ENCODE data around the gene CYP4F11. TPM values are rescaled to one million over a fixed set of nuclear protein-coding genes. Genes with fewer than 3 reads are reported as not detected.

CYP4F11 gene
- total and polyA plus RNA-seq, 2 of the 13 experiments (the other 11 are each of a cell fraction or from before 2014, with no cell fraction given), result 7.8 to 8.4 TPM

- TF ChIP-seq ZBTB26 (CRISPR knock-in tag; IDR thresholded peaks at IDR 0.05; ENCODE audit: borderline replicate concordance), result 0 out of 2 replicates have a peak, but pooled peaks have one; percentile 48
- peak; percentile 51; the same call in 1 of the 2 replicates for TF ChIP-seq PHF20 (CRISPR knock-in tag; IDR thresholded peaks at IDR 0.05)
- 0 out of 2 replicates have a peak, but pooled peaks have one; percentile 16 for TF ChIP-seq DPF2 (CRISPR knock-in tag; IDR thresholded peaks at IDR 0.05; ENCODE audit: borderline replicate concordance, low read depth)
- TF ChIP-seq ZNF792 (CRISPR knock-in tag; IDR thresholded peaks at IDR 0.05), result peak; percentile 17; the same call in 1 of the 2 replicates
- peak; percentile 38; the same call in 1 of the 2 replicates for TF ChIP-seq DMAP1 (CRISPR knock-in tag; IDR thresholded peaks at IDR 0.05)
- peak; percentile 78 for TF ChIP-seq HNF4A (CRISPR knock-in tag; IDR thresholded peaks at IDR 0.05)
- peak; percentile 9; the same call in 1 of the 2 replicates for TF ChIP-seq POGK (CRISPR knock-in tag; conservative IDR thresholded peaks at IDR 0.05)
- TF ChIP-seq ZBTB7B (CRISPR knock-in tag; IDR thresholded peaks at IDR 0.05), result peak; percentile 82; the same call in 1 of the 2 replicates
- no peak for TF ChIP-seq ONECUT2 (CRISPR knock-in tag; IDR thresholded peaks at IDR 0.05)
- no peak for TF ChIP-seq PHF5A (CRISPR knock-in tag; IDR thresholded peaks at IDR 0.05; ENCODE audit: low read depth, unreplicated experiment)
- TF ChIP-seq ZNF776 (CRISPR knock-in tag; IDR thresholded peaks at IDR 0.05), result peak; percentile 35; the same call in 1 of the 2 replicates
- TF ChIP-seq, protein P1, sequence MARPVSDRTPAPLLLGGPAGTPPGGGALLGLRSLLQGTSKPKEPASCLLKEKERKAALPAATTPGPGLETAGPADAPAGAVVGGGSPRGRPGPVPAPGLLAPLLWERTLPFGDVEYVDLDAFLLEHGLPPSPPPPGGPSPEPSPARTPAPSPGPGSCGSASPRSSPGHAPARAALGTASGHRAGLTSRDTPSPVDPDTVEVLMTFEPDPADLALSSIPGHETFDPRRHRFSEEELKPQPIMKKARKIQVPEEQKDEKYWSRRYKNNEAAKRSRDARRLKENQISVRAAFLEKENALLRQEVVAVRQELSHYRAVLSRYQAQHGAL (CRISPR knock-in tag; IDR thresholded peaks at IDR 0.05; ENCODE audit: not compliant biosample characterization), result no peak
- TF ChIP-seq ZNF614 (CRISPR knock-in tag; IDR thresholded peaks at IDR 0.05; ENCODE audit: borderline replicate concordance), result 0 out of 2 replicates have a peak, but pooled peaks have one; percentile 35
- TF ChIP-seq, protein P2, sequence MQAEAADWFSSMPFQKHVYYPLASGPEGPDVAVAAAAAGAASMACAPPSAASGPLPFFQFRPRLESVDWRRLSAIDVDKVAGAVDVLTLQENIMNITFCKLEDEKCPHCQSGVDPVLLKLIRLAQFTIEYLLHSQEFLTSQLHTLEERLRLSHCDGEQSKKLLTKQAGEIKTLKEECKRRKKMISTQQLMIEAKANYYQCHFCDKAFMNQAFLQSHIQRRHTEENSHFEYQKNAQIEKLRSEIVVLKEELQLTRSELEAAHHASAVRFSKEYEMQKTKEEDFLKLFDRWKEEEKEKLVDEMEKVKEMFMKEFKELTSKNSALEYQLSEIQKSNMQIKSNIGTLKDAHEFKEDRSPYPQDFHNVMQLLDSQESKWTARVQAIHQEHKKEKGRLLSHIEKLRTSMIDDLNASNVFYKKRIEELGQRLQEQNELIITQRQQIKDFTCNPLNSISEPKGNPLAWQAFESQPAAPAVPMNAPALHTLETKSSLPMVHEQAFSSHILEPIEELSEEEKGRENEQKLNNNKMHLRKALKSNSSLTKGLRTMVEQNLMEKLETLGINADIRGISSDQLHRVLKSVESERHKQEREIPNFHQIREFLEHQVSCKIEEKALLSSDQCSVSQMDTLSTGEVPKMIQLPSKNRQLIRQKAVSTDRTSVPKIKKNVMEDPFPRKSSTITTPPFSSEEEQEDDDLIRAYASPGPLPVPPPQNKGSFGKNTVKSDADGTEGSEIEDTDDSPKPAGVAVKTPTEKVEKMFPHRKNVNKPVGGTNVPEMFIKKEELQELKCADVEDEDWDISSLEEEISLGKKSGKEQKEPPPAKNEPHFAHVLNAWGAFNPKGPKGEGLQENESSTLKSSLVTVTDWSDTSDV (CRISPR knock-in tag; IDR thresholded peaks at IDR 0.05), result no peak
- TF ChIP-seq ZNF580 (CRISPR knock-in tag; IDR thresholded peaks at IDR 0.05; ENCODE audit: borderline replicate concordance, low read depth), result peak; percentile 62; the same call in 1 of the 2 replicates
- 0 out of 2 replicates have a peak, but pooled peaks have one; percentile 8 for TF ChIP-seq MAX (IDR thresholded peaks at IDR 0.05)
- no peak for TF ChIP-seq ZNF367 (CRISPR knock-in tag; IDR thresholded peaks at IDR 0.05; ENCODE audit: borderline replicate concordance)
- TF ChIP-seq ZNF782 (CRISPR knock-in tag; IDR thresholded peaks at IDR 0.05; ENCODE audit: borderline replicate concordance), result no peak
- peak; percentile 54; the same call in 1 of the 2 replicates for TF ChIP-seq KAT8 (CRISPR knock-in tag; IDR thresholded peaks at IDR 0.05)
- TF ChIP-seq FIP1L1 (IDR thresholded peaks at IDR 0.05; ENCODE audit: borderline replicate concordance, insufficient read depth, low read depth, low read length), result no peak
- TF ChIP-seq CHCHD3 (CRISPR knock-in tag; IDR thresholded peaks at IDR 0.05), result no peak
- peak; percentile 30; the same call in 1 of the 2 replicates for TF ChIP-seq SOX5 (CRISPR knock-in tag; IDR thresholded peaks at IDR 0.05; ENCODE audit: borderline replicate concordance)
These were observed at the start of gene CYP4F11 (continued) for GRCh38 chr19:15934332-15935078.

Measured in HepG2 (cell line).